Neural progenitor cell (in vitro differentiated cells): ENCODE data around the gene CLINT1.

Source experiments
- CTCF ChIP-seq: fragments of 200-600 bp; sonication (generic); IDR thresholded peaks from 2 replicates; pipeline ENCODE4 v1.5.1; 2017; ENCODE audit warnings: antibody characterized with exemption, mild to moderate bottlenecking
- EZH2 ChIP-seq: fragments of 200-600 bp; sonication (generic); IDR thresholded peaks from 2 replicates; pipeline ENCODE4 v1.6.1; 2017; ENCODE audit warnings: antibody characterized with exemption, mild to moderate bottlenecking, moderate library complexity
- EZH2phosphoT487 ChIP-seq: fragments of 200-600 bp; sonication (generic); IDR thresholded peaks from 2 replicates; pipeline ENCODE4 v1.6.1; 2017; ENCODE audit warnings: antibody characterized with exemption

- no peak for TF ChIP-seq CTCF
- no peak for TF ChIP-seq EZH2
- TF ChIP-seq EZH2phosphoT487 = no peak
Observed at GRCh38 chr5:157858527-157859226, at the start of gene CLINT1.
